Neural cell (in vitro differentiated cells): ENCODE measurements around the gene NLGN4Y. TPM values are rescaled to one million over a fixed set of nuclear protein-coding genes. Genes with fewer than 3 reads are reported as not detected.

Source experiments
- H2AFZ ChIP-seq: fragments of 200-600, 300-800 bp; sonication (generic), shearing (Covaris generic); 2 replicates; pipeline ENCODE4 v1.6.0; 2014; ENCODE audit warnings: low read depth, mild to moderate bottlenecking, antibody characterized with exemption, low read length, moderate library complexity
- H3F3A ChIP-seq: fragments of 200-600 bp; shearing (Covaris generic); 2 replicates; pipeline ENCODE4 v1.6.1; 2016; ENCODE audit warnings: mild to moderate bottlenecking, moderate library complexity, mixed read lengths, antibody characterized with exemption, low read length; ENCODE audit not compliant: insufficient read depth, poor library complexity, severe bottlenecking
- H3K27ac ChIP-seq: fragments of 200-600, 300-800 bp; sonication (generic), shearing (Covaris generic); 2 replicates; pipeline ENCODE4 v1.5.1; 2014; ENCODE audit warnings: mild to moderate bottlenecking, low read length, moderate library complexity
- H3K27me3 ChIP-seq: fragments of 300-800, 200-600 bp; sonication (generic), shearing (Covaris generic); 2 replicates; pipeline ENCODE4 v1.6.0; 2014; ENCODE audit warnings: mild to moderate bottlenecking, low read depth, low read length, moderate library complexity; ENCODE audit not compliant: insufficient read depth
- H3K36me3 ChIP-seq: fragments of 300-800, 200-600 bp; sonication (generic), shearing (Covaris generic); 2 replicates; pipeline ENCODE4 v1.5.1; 2014; ENCODE audit warnings: mild to moderate bottlenecking, antibody characterized with exemption, low read length, moderate library complexity; ENCODE audit not compliant: insufficient read depth
- H3K4me2 ChIP-seq: fragments of 300-800, 200-600 bp; sonication (generic), shearing (Covaris generic); 2 replicates; pipeline ENCODE4 v1.6.0; 2014; ENCODE audit warnings: mild to moderate bottlenecking, low read length
- H3K4me3 ChIP-seq: fragments of 300-800, 200-600 bp; sonication (generic), shearing (Covaris generic); 2 replicates; pipeline ENCODE4 v1.5.1; 2014; ENCODE audit warnings: mild to moderate bottlenecking, low read length, moderate library complexity
- H3K79me2 ChIP-seq: fragments of 200-600 bp; shearing (Covaris generic); replicated peaks from 2 replicates; pipeline ENCODE4 v1.6.0; 2014; ENCODE audit warnings: mild to moderate bottlenecking, low read length, moderate library complexity; ENCODE audit not compliant: insufficient read depth
- H3K9ac ChIP-seq: fragments of 300-800, 200-600 bp; sonication (generic), shearing (Covaris generic); 2 replicates; pipeline ENCODE4 v1.6.1; 2016; ENCODE audit warnings: mild to moderate bottlenecking, low read length, mixed read lengths
- H3K9me2 ChIP-seq: fragments of 200-600 bp; shearing (Covaris generic); 2 replicates; pipeline ENCODE4 v1.6.1; 2016; ENCODE audit warnings: mild to moderate bottlenecking, low read length, mixed read lengths; ENCODE audit not compliant: insufficient read depth
- H3K9me3 ChIP-seq: fragments of 200-600, 300-800 bp; sonication (generic), shearing (Covaris generic); 2 replicates; pipeline ENCODE4 v1.6.1; 2016; ENCODE audit warnings: mild to moderate bottlenecking, mixed run types, low read length, moderate library complexity, mixed read lengths
- H4K20me1 ChIP-seq: fragments of 200-600 bp; shearing (Covaris generic); 2 replicates; pipeline ENCODE4 v1.6.1; 2016; ENCODE audit warnings: mild to moderate bottlenecking, mixed run types; ENCODE audit not compliant: insufficient read depth
- EP300 ChIP-seq: fragments of 450-650 bp; conservative IDR thresholded peaks from 2 replicates; pipeline ENCODE4 v1.6.1; 2014; ENCODE audit warnings: antibody characterized with exemption, mild to moderate bottlenecking, moderate library complexity; ENCODE audit not compliant: poor library complexity, severe bottlenecking
- EZH2 ChIP-seq: fragments of 200-600, 300-800 bp; shearing (Covaris generic), sonication (generic); IDR thresholded peaks from 2 replicates; pipeline ENCODE4 v1.6.1; 2014; ENCODE audit warnings: antibody characterized with exemption, low read length, borderline replicate concordance, mild to moderate bottlenecking; ENCODE audit not compliant: insufficient read depth, poor library complexity, severe bottlenecking
- MXI1 ChIP-seq: fragments of 450-650 bp; conservative IDR thresholded peaks from 2 replicates; pipeline ENCODE4 v1.6.1; 2014; ENCODE audit warnings: antibody characterized with exemption, mild to moderate bottlenecking; ENCODE audit not compliant: poor library complexity, severe bottlenecking
- POLR2AphosphoS5 ChIP-seq: IDR thresholded peaks from 2 replicates; pipeline ENCODE4 v1.6.1; 2012
- RAD21 ChIP-seq: fragments of 450-650 bp; conservative IDR thresholded peaks from 2 replicates; pipeline ENCODE4 v1.6.1; 2014; ENCODE audit warnings: antibody characterized with exemption, mild to moderate bottlenecking, moderate library complexity
- SMC3 ChIP-seq: fragments of 450-650 bp; conservative IDR thresholded peaks from 2 replicates; pipeline ENCODE4 v1.6.1; 2014; ENCODE audit warnings: antibody characterized with exemption, mild to moderate bottlenecking, moderate library complexity; ENCODE audit not compliant: poor library complexity
- TAF1 ChIP-seq: IDR thresholded peaks from 2 replicates; pipeline ENCODE4 v1.6.1; 2012; ENCODE audit warnings: low read depth
- polyA plus RNA-seq: library from polyadenylated mRNA; depleted of rRNA; stranded (reverse); fragments of >200 nt; gene quantifications from 2 replicates; pipeline ENCODE4 v1.2.3, GENCODE V29; 2014
- TF ChIP-seq, protein P1 (sequence below): IDR thresholded peaks from 2 replicates; pipeline ENCODE4 v1.6.1; 2012; ENCODE audit warnings: borderline replicate concordance
- TF ChIP-seq, protein P2 (sequence below): fragments of 450-650 bp; IDR thresholded peaks from 2 replicates; pipeline ENCODE4 v1.5.1; 2014; ENCODE audit warnings: antibody characterized with exemption, mild to moderate bottlenecking, moderate library complexity; ENCODE audit not compliant: poor library complexity, severe bottlenecking

NLGN4Y gene
- polyA plus RNA-seq, 1 donor from 2014 or later = 15.2 TPM

DNA sequence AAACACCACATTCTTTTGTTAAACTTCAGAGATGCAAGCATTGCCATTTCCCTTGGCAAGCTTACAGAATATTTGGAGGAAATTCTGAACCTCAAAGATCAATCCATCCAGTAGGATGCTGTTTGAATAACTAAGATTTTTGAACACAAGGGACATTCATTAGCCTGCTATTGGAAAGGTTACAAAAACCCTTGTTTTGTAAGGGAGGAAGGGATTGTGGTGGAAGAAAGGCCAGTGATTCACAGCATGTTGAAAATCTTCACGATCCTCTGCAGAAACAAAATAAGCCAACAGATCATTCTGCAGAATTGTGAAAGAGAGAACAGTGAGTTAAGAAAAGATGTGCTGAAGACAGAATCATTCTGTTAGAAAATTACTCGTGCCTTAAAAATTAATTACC is 297.9 kb downstream of the NLGN4Y start:
- Histone ChIP-seq H3K9ac (no peak overlapping the region), H3K27me3 (no peaks in the 10 kb centered on the region), H3K4me2 (no peak overlapping the region), H3K27ac (no peak overlapping the region), H3K9me3 (no peaks in the 10 kb centered on the region), H3K36me3 (no peaks in the 10 kb centered on the region), H3F3A (no peaks in the 10 kb centered on the region), H3K4me3 (no peak overlapping the region), H3K9me2 (no peaks in the 10 kb centered on the region), H4K20me1 (no peaks in the 10 kb centered on the region), H3K79me2 (no peaks in the 10 kb centered on the region), H2AFZ (no peak overlapping the region)
- TF ChIP-seq TAF1 (no peak), MXI1 (no peak), SMC3 (no peak), POLR2AphosphoS5 (no peak), EP300 (no peak), EZH2 (no peak), RAD21 (no peak)
- TF ChIP-seq, protein P1, sequence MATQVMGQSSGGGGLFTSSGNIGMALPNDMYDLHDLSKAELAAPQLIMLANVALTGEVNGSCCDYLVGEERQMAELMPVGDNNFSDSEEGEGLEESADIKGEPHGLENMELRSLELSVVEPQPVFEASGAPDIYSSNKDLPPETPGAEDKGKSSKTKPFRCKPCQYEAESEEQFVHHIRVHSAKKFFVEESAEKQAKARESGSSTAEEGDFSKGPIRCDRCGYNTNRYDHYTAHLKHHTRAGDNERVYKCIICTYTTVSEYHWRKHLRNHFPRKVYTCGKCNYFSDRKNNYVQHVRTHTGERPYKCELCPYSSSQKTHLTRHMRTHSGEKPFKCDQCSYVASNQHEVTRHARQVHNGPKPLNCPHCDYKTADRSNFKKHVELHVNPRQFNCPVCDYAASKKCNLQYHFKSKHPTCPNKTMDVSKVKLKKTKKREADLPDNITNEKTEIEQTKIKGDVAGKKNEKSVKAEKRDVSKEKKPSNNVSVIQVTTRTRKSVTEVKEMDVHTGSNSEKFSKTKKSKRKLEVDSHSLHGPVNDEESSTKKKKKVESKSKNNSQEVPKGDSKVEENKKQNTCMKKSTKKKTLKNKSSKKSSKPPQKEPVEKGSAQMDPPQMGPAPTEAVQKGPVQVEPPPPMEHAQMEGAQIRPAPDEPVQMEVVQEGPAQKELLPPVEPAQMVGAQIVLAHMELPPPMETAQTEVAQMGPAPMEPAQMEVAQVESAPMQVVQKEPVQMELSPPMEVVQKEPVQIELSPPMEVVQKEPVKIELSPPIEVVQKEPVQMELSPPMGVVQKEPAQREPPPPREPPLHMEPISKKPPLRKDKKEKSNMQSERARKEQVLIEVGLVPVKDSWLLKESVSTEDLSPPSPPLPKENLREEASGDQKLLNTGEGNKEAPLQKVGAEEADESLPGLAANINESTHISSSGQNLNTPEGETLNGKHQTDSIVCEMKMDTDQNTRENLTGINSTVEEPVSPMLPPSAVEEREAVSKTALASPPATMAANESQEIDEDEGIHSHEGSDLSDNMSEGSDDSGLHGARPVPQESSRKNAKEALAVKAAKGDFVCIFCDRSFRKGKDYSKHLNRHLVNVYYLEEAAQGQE = no peak
- TF ChIP-seq, protein P2, sequence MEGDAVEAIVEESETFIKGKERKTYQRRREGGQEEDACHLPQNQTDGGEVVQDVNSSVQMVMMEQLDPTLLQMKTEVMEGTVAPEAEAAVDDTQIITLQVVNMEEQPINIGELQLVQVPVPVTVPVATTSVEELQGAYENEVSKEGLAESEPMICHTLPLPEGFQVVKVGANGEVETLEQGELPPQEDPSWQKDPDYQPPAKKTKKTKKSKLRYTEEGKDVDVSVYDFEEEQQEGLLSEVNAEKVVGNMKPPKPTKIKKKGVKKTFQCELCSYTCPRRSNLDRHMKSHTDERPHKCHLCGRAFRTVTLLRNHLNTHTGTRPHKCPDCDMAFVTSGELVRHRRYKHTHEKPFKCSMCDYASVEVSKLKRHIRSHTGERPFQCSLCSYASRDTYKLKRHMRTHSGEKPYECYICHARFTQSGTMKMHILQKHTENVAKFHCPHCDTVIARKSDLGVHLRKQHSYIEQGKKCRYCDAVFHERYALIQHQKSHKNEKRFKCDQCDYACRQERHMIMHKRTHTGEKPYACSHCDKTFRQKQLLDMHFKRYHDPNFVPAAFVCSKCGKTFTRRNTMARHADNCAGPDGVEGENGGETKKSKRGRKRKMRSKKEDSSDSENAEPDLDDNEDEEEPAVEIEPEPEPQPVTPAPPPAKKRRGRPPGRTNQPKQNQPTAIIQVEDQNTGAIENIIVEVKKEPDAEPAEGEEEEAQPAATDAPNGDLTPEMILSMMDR = no peak

DNA sequence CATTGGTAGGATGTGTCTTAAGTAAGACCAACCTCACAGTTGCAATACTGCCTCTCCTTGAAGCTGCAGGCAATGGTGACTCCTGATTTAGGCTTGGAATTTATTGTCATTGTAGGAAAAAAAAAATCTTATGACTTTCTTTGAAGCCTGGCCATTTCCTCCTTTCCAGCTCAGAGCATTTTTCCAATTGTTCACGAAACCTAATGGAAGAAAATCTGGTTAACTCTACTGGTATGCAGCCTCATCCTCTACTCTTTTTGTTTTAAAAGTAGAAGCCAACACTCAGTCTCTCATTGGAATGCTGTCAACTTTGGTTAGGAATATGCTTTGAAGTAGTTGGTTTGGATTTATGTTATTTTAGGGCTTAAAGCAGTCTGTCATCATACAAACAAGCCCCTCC is 298.6 kb downstream of the NLGN4Y start:
- Histone ChIP-seq H3K27ac (no peak overlapping the region), H3K9me2 (no peaks in the 10 kb centered on the region), H3K4me2 (no peak overlapping the region), H3K79me2 (no peaks in the 10 kb centered on the region), H3K9ac (no peak overlapping the region), H3K4me3 (no peak overlapping the region), H3F3A (no peaks in the 10 kb centered on the region), H4K20me1 (no peaks in the 10 kb centered on the region), H3K9me3 (no peaks in the 10 kb centered on the region), H3K36me3 (no peaks in the 10 kb centered on the region), H3K27me3 (no peaks in the 10 kb centered on the region), H2AFZ (no peak overlapping the region)
- TF ChIP-seq SMC3 (no peak), POLR2AphosphoS5 (no peak), TAF1 (no peak), RAD21 (no peak), EZH2 (no peak), EP300 (no peak)
- TF ChIP-seq, protein P2 = no peak
- TF ChIP-seq, protein P1 = no peak
